ENCODE data around the gene STEAP1B. TPM values are rescaled to one million over a fixed set of nuclear protein-coding genes. Genes with fewer than 3 reads are reported as not detected.

The STEAP1B gene
- total and polyA plus RNA-seq, 2 of the 4 experiments (the other 2 are of a cell fraction): 7.9 to 13.8 TPM

- H3K9me1 ChIP-seq (ENCODE audit: insufficient read depth, low read length): peaks cover 3% of the 10 kb centered on the region; the same call in 1 of the 2 replicates
- H3K9ac ChIP-seq (ENCODE audit: low read depth, low read length): no peak overlapping the region
- H3K4me1 ChIP-seq (ENCODE audit: control insufficient read depth, insufficient read depth, low read length): peaks cover 1% of the 10 kb centered on the region; the same call in 1 of the 2 replicates
- no peaks in the 10 kb centered on the region for H4K20me1 ChIP-seq (ENCODE audit: insufficient read depth, low read length)
- H2AFZ ChIP-seq (replicated peaks; ENCODE audit: low read length, poor library complexity): no peak overlapping the region
- no CpG with 5 or more reads among the region's 4 CpGs for WGBS, 2 experiments (ENCODE audit: extremely low coverage in 2 of 2, insufficient read length in 1 of 2)
- no peak overlapping the region for H3K4me3 ChIP-seq (ENCODE audit: insufficient read depth, low read depth, low read length)
- ATAC-seq (ENCODE audit: low read depth) (no peak), DNase-seq (no peak)
- dilution Hi-C loops (cut with HindIII; ENCODE audit: low sequenced_read_pairs, unreplicated experiment) (no loop called here), intact Hi-C loops (cut with micrococcal nuclease) (no loop called here), in situ Hi-C loops (cut with MboI; ENCODE audit: low sequenced_read_pairs) (no loop called here)
- no peak overlapping the region for H2BK20ac ChIP-seq (ENCODE audit: low read depth, low read length)
- TF ChIP-seq NFE2L2 (IDR thresholded peaks at IDR 0.05; ENCODE audit: low read depth, low read length) (no peak), CTCF (conservative IDR thresholded peaks at IDR 0.05; ENCODE audit: low read depth, low read length) (no peak), RCOR1 (IDR thresholded peaks at IDR 0.05; ENCODE audit: insufficient replicate concordance, low read length) (no peak), POLR2A (IDR thresholded peaks at IDR 0.05; ENCODE audit: low read depth, low read length) (no peak), MAZ (IDR thresholded peaks at IDR 0.05; ENCODE audit: borderline replicate concordance, low read depth, low read length) (no peak), USF2 (IDR thresholded peaks at IDR 0.05; ENCODE audit: low read depth, low read length) (no peak), BHLHE40 (IDR thresholded peaks at IDR 0.05; ENCODE audit: low read depth, low read length) (no peak), CEBPB (IDR thresholded peaks at IDR 0.05; ENCODE audit: low read depth, low read length) (no peak), RFX5 (IDR thresholded peaks at IDR 0.05; ENCODE audit: low read depth, low read length) (no peak), RAD21 (IDR thresholded peaks at IDR 0.05; ENCODE audit: low read length) (no peak), FOS (IDR thresholded peaks at IDR 0.05; ENCODE audit: low read depth, low read length) (no peak), MXI1 (IDR thresholded peaks at IDR 0.05; ENCODE audit: borderline replicate concordance, low read depth, low read length) (no peak), SMC3 (IDR thresholded peaks at IDR 0.05; ENCODE audit: low read depth, low read length) (no peak), ELK1 (IDR thresholded peaks at IDR 0.05; ENCODE audit: borderline replicate concordance, low read depth, low read length) (no peak), CHD1 (IDR thresholded peaks at IDR 0.05; ENCODE audit: low read depth, low read length) (no peak), MAFK (IDR thresholded peaks at IDR 0.05; ENCODE audit: low read depth, low read length) (no peak)
- no TSS peak for BruUV-seq (replicated peaks)
- H2AK9ac ChIP-seq (replicated peaks; ENCODE audit: low read depth, low read length, poor library complexity): no peak overlapping the region
- H4K5ac ChIP-seq (ENCODE audit: low read depth, low read length): no peak overlapping the region
- no peak overlapping the region for H4K91ac ChIP-seq (ENCODE audit: insufficient read depth, low read depth, low read length)
- H4K8ac ChIP-seq (ENCODE audit: low read depth in 2 of 2, low read length in 2 of 2): no peak overlapping the region
- H3K23ac ChIP-seq (ENCODE audit: low read depth, low read length): no peak overlapping the region
- POLR2A ChIA-PET (ENCODE audit: unreplicated experiment): no interaction called here
- H3K14ac ChIP-seq (replicated peaks; ENCODE audit: low read depth, low read length): no peak overlapping the region
- H2BK5ac ChIP-seq (ENCODE audit: low read depth, low read length, poor library complexity, severe bottlenecking): no peak overlapping the region
- no peaks in the 10 kb centered on the region for H3K36me3 ChIP-seq (ENCODE audit: control insufficient read depth, insufficient read depth, low read length)
- no peak overlapping the region for H2BK120ac ChIP-seq (ENCODE audit: low read depth, low read length)
- H3K4ac ChIP-seq (ENCODE audit: low read depth, low read length): no peak overlapping the region
- no peak overlapping the region for H3K18ac ChIP-seq (ENCODE audit: low read depth, low read length)
- H3K56ac ChIP-seq (ENCODE audit: extremely low read depth, insufficient read depth, low read length): no peak overlapping the region
- no peak overlapping the region for H2BK15ac ChIP-seq (ENCODE audit: low read depth, low read length)
- no peak overlapping the region for H2AK5ac ChIP-seq (ENCODE audit: low read depth, low read length)
- no peak overlapping the region for H3K27ac ChIP-seq (ENCODE audit: insufficient read depth, low read length)
- no peaks in the 10 kb centered on the region for H3K27me3 ChIP-seq (ENCODE audit: control insufficient read depth, insufficient read depth, low read length)
- no peaks in the 10 kb centered on the region for H3K79me1 ChIP-seq (ENCODE audit: low read depth in 1 of 2, low read length in 2 of 2)
- H3K4me2 ChIP-seq (ENCODE audit: low read depth, low read length): no peak overlapping the region
- CTCF ChIA-PET: no interaction called here
- no peaks in the 10 kb centered on the region; the same call in 1 of the 2 replicates for H3K9me3 ChIP-seq (ENCODE audit: control insufficient read depth, insufficient read depth, low read length)
These were observed 64.9 kb downstream of the STEAP1B start for GRCh38 chr7:22435105-22435504.
